Measurements from ENCODE around the gene CD37.
A peak's percentile ranks its signal among the peaks of the same experiment; 100 is the strongest.
"Not testable (repeated sequence)": the region's sequence is repeated elsewhere in the genome, so short reads cannot be mapped to it uniquely, and the experiment has no call there.

The CD37 gene

DNA sequence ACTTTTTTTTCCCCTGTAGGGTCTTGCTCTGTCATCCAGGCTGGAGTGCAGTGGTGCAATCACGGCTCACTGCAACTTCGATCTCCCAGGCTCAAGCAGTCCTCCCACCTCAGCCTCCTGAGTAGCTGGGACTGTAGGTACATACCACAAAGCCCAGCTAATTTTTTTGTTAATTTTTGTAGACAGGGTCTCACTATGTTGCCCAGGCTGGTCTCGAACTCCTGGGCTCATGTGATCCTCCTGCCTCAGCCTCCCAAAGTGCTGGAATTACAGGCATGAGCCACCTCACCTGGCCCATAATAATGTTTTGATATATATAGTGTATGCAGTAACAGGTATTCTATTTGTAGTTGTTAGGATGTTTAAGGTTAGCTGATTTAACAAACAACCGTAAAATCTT, 4.0 kb upstream of the CD37 start:
- not testable (repeated sequence) for DNase-seq

DNA sequence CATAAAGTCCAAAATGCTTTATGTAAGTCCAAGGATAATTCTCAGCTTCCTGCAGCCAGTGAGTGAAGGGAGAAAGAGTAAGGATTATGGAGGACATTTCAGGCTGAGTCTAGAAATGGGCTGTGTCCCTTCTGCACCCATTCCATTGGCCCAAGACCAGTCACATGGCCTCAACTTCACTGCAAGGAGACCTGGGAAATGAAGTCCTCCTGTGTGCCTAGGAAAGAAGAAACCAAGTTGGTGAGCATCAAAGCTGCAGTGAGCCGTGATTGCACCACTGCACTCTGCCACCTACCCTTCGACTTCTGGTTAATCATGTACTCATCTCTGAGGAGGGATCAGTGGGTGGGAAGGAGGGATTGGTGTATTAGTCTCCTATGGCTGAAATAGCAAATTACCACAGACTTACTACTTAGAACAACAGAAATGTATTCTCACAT, 3.6 kb upstream of the CD37 start:
- DNase-seq = peak; percentile 48

DNA sequence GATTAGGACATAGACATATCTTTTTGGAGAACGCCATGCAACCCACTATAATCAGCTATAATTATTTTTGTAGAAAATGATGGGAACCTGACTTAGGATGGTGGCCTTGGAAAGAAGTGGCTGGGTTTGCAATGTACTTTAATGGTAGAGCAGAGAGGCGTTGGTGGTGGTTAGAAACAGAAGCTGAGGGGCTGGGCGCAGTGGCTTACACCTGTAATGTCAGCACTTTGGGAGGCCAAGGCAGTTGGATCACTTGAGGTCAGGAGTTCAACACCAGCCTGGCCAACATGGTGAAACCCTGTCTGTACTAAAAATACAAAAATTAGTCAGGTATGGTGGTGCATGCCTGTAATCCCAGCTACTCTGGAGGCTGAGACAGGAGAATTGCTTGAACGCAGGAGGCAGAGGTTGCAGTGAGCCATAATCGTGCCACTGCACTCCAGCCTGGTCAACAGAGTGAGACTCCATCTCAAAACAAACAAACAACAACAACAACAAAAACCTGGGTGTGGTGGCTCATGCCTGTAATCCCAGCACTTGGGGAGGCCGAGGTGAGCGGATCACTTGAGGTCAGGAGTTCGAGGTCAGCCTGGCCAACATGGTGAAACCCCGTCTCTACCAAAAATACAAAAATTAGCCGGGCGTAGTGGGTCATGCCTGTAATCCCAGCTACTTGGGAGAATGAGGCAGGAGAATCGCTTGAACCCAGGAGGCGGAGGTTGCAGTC, 2.4 kb upstream of the CD37 start:
- DNase-seq = not testable (repeated sequence)

DNA sequence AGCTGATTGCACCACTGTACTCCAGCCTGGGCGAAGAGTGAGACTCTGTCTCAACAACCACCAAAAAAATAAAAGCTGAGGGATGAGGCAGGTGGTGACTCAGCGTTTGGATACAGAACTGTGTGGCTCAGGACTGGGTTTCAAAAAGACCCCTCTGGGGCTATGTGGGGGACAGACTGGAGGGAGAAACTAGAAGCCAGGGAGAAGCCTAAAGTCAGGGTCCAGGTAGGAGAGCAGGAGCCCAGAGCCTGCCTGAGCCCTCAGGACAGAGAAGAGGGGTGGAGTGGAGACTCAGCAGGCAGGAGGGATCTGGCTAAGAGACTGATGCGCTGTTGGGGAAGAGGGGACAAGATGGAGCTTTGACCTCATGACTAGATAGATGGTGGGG, 1.8 kb upstream of the CD37 start:
- no peak for DNase-seq

DNA sequence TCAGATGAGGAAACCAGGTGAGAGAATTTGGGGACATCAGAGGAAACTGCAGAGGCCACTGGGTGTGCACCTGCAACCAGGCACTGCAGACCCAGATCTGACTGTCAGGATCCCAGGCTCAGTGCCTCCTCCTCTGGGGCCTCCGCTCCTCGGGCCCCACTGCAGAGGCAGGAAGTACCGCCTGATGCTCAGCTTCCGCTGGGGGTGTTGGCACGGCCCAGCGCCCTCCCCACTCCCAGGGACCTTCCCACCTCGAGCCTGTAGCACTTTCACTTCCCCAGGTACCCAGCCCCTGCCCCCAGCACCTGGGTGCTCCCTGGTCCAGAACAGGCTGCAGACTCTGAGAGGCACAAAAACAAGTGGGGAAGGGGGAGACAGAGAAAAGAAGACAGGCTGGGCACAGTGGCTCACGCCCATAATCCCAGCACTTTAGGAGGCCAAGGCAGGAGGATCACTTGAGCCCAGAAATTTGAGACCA, 1.4 kb upstream of the CD37 start:
- no peak for DNase-seq

DNA sequence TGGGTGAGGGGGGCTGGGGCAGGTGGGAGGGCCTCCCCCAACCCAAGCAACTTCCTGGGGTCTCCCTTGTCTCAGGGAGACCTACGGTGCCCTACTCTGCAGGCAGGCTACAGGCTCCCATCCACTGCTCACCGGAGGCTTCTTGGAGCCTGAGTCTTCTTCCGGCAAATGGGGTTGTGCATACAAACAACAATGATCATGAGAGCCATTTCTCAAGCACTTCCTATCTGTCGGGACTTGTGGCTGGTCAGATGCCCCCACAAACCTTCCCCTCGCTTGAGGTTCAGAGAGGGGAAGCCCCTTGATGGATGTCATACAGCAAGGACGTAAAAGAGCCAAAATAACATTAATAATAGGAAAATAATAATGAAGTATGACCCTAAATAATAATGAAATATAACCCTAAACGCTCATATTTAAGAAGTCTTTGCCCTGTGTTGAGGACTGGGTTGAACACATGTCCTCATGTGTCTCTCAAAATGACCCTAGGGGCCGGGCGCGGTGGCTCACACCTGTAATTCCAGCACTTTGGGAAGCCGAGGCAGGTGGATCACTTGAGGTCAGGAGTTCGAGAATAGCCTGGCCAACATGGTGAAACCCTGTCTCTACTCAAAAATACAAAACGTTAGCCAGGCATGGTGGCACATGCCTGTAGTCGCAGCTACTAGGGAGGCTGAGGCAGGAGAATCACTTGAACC, 727 bp downstream of the CD37 start:
- DNase-seq = no peak

DNA sequence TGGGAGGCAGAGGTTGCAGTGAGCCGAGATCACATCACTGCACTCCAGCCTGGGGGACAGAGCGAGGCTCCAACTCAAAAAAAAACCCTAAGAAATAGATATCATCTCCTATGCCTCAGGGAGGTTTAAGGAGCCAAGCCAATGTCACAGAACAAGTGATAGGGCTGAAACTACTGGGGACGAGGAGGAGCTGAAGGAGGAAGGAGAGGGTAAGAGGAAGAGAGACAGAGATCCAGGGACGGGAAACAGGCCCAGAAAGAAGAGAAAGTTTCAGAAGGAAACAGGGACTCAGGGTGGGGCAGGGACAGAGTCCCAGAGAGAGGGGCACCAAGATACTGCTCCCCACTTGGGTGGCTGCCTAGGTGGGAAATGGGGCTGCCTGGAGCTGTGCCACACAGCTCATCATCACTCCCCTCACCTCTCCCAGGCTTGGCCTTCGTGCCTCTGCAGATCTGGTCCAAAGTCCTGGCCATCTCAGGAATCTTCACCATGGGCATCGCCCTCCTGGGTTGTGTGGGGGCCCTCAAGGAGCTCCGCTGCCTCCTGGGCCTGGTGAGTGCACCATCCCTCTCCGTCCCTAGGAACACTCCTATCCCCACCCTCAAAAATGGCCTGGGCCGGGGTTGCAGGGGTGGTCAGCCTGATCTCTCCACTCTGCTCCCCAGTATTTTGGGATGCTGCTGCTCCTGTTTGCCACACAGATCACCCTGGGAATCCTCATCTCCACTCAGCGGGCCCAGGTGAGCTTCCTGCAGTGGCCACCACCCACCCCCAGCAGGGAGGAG, 1.5 kb downstream of the CD37 start:
- DNase-seq = no peak

DNA sequence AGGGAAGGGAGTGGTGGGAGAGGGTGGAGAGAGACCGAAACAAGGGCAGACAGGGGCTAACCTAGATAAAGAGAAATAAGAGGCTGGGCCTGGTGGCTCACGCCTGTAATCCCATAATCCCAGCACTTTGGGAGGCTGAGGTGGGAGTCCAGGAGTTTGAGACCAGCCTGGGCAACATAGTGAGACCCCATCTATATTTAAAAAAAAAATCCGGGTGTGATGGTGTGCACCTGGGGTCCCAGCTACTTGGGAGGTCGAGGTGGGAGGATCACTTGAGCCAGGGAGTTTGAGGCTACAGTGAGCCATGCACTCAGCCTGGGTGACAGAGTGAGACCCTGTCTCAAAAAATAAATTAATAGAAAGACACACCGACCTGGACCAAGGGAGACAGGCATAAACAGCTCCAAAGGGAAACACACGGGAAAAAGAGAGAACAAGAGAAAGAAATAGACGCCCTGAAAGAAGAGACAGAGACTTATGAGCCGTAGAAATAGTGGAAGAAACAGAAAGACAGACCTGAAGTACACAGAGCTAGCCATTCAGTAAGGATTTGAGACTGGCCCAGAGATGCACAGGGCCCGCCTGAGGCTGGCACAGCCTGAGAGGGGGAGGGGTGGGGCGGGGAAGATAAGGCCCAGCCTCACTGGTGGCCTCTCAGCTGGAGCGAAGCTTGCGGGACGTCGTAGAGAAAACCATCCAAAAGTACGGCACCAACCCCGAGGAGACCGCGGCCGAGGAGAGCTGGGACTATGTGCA, 2.2 kb downstream of the CD37 start:
- no peak for DNase-seq

DNA sequence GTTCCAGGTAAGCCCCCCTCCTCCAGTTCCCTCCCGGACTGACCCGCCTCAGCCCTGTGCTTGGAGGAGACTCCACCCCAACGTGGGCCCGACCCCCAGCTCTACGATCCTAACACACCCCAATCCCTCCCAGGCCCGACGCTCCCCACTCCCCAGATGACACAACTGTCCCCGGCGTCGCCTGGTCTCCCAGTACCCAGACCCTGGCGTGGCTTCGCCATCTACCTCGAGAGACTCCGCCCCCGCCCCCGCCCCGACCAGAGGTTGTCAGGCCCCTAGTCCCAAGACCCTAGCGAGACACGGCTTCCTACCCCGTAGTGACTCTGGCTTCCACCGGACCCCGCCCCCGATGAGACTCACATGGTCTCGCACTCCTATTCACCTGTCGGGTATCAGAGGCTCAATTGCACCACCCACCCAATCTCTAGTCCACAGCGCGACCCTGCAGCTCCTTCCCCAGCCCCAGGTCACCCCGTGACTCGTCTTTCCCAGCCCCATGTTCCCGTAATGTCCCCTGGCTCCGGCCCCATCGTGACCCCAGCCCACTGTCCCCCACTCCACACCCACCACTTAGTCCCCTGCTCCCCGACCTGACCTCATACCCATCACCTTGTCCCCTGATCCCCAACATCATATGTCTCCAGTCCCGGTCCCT, 2.9 kb downstream of the CD37 start:
- DNase-seq = no peak

DNA sequence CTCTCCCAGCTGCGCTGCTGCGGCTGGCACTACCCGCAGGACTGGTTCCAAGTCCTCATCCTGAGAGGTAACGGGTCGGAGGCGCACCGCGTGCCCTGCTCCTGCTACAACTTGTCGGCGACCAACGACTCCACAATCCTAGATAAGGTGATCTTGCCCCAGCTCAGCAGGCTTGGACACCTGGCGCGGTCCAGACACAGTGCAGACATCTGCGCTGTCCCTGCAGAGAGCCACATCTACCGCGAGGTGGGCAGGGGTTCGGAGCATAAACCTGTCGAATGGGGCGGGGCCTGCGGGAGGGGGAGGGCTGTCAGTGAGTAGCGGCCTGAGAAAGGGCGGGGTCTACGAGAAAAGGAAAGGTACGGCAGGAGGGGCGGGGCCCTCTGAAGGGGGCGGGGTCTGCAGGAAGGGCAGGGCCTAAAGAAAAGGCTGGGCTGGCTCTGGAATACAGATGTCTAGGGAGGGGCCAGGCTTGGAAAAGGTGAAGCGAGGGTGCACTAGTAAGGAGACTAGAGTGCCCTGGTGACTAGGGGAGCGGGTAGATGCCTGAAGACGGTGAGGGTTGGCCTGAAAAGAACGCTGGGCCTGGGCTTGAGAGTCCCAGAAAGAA, 3.6 kb downstream of the CD37 start:
- DNase-seq = peak; percentile 28

DNA sequence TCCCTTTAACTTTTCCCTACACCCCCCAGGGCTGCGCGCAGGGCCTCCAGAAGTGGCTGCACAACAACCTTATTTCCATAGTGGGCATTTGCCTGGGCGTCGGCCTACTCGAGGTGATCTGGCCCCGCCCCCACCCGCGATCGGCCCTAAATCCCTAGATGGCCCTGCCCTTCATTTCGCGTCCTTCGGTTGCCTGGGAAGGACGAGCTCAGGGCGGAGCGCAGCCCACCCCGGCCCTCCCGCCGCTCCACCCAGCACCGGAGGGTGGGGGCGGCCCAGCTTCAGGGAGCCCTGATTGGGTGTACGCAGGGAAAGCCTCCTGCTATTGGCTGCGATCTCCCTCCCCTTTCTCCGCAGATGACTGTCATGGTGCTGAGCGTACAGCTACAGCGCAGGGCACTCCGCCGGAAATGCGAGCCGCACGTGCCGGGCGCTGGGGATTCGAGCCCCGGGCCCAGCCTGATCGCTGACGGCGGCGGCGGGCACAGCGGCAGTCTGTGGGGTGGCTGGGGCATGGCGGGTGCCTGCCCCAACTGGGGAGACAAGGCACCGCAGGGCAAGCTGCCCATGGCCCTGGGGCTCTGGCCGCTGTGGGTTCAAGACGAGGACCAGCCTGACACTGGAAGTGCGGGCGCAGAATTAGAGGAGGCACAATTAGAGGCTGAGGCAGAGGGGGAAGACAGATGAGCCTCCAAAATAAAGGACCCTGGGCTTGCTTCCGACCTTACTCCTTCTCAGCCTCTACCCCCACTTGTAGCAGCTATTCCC, 4.3 kb downstream of the CD37 start:
- peak; percentile 87 for DNase-seq

DNA sequence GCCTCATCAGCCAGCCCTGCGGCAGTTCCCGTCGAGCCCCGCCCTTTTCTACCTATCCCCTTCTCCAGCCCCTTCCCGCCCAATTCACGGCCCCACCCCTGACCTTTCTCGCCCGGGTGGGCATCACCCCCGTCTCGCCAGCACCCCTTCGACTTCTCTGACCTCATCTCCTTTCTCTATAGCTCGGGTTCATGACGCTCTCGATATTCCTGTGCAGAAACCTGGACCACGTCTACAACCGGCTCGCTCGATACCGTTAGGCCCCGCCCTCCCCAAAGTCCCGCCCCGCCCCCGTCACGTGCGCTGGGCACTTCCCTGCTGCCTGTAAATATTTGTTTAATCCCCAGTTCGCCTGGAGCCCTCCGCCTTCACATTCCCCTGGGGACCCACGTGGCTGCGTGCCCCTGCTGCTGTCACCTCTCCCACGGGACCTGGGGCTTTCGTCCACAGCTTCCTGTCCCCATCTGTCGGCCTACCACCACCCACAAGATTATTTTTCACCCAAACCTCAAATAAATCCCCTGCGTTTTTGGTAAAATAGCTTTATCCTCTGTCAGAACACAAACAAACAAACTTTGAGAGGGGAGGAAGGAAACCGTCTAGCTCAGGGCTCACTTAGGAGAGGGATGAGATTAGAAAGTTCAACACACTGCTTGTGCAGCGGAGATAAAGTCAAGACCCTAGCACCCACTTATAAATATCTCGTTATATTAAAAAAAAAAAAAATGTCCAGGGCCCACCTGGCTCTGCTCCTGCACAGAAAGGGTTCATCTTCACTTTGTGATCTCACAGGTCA, 5.1 kb downstream of the CD37 start:
- DNase-seq = peak; percentile 50

DNA sequence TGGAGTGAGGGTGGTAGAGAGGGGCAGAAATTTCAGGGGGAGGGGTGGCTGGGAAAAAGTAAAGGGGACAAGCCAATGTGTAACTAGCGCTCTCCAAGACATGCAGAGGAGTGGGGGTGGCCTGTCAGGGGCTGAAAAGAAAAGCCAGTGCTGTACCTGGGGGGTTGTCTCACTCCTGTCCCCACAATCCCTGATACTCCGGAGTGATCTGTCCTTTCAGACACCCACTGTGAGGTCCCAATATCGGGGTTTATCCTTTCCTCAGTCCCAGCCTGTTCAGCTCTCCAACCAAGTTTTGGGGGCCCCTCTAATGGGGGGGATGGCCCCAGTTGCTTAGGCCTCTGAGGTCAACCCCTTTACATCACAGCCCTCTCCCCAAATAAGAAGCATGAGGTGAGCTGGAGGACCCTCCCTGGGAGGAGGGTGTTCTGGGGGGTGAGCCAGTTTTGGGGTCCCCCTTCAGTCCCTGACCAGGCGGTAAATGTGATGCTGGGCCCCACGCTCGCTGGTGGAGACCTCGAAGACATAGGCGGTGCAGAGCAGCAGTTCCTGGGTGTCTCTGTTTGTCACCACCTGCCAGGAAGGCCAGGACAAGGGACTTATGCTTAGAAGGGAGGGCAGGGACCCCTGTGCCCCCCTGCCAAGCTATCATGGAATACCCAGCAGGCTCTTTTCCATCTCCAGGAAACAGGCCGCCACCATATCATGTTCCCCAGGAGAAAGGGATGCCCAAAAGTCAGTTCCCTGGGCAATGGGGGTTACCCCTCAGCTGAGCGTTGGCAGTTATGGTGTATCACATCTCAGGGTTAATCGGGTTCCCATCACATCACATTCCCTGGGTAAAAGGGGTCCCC, 5.9 kb downstream of the CD37 start:
- DNase-seq = no peak

DNA sequence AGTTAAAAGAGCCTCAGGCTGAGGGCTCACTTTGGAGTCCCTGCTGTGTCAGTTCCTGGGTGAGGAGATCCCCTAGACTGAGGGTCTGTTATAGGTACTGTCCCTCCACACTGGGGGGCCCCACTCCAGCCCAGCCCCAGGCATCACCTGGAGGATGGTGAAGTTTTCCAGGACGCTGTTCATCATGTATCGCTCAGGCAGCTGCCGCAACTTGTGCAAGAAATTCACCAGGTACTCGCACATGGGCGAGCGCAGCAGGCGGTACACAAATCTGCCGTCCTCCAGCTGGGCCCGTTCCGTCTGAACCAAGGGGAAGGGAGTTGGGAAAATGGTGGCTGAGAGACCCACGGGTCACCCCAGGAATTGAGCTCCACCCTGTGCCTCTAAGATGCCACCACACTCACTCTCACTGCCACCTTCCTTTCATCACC, 7.1 kb downstream of the CD37 start:
- DNase-seq = no peak

DNA sequence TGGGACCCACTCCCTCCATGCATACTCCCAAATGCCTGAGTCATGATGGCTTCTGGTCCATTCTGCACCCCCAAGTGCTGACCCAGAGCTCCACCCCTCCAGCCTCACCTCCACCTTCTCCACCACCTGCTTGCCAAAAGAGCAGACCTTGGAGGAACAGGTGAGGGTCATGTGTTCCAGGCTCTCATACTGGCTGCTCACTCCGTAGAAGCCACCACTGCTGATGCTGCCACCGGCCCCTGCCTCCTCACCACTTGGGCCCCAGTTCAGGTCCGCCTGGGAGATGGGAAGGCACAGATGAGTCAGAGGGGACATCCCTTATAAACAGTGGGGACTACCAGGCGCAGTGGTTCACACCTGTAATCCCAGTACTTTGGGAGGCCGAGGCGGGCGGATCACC, 7.9 kb downstream of the CD37 start:
- no peak for DNase-seq

DNA sequence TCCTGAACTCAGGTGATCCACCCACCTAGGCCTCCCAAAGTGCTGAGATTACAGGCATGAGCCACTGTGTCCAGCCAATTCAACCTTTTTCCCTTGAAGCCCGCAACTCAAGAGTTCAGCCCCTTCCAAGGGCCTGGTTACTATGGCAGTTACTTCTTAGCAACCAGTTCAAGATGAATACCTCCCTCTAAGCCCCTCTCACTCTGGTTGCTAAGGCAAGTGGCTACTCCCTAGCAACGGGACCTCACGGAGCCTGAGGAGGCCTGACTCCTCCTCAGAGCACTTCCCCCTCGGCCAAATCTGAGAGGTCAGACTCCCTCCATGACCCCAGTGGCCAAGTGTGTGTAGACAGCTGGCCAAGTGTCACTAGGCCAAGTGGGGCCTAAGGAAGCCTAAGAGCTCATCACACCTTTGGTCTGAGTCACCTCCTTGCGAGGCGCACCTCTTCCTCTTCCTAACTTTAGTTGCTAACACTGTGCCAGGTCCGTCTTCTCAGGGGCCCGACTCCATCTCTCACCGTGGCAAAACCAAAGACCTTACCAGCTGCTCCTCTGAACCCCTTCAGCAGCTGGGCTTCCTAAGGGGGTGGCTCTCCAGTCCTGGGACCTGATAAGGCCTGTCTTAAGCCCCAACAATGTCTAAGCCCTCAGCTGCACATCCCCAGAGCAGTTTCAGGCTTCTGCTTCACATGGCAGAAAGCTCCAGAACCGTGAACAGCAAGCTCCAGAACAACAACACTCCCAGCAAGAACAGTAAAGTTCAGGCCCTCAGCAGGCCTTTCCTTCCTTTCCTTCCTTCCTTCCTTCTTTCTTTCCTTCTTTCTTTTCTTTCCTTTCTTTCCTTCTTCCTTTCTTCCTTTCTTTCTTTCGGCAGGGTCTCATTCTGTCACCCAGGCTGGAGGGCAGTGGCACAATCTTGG, 9.6 kb downstream of the CD37 start:
- no peak for DNase-seq

DNA sequence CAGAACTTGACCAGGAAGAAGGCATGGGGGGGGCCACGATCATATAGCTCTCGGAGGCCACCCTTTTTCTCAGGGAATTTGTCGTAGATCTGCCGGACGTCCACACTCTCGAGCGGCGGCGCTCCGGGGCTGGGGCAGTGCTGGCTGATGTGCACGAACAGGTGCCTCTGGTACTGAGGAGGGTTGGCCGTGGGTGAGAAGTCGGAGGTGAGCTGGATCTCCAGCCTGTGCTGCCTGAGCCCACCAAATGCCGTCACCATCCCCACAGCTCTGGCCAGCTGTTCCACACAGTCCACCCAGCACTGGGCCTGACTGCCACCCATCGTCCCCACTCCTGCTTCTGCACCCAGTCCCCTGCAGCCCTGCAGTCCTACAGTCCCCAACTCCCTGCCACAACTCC, 12.0 kb downstream of the CD37 start:
- DNase-seq = no peak

DNA sequence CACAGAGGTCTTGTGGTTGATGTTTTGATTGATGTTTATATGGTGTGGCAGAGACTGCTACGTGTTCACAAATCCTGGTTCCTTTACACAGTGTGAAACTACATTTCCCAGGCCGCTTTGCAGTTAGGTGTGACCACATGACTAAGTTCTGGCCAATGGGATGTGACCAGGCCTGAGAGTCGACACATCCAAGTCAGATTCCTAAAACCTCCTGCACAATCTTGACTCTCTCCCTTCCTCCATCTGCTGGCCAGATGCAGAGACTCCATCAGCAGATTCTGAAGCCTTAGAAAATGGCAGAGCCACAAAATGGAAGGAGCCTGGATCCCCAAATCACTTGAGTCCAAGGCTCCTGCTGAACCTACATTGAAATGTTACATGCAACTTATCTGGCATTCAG, 12.6 kb downstream of the CD37 start:
- peak; percentile 78 for DNase-seq

All from fibroblast of skin of scalp (primary cell).